ENCODE data around the gene KRTAP10-6. TPM values are rescaled to one million over a fixed set of nuclear protein-coding genes. Genes with fewer than 3 reads are reported as not detected.

The KRTAP10-6 gene
- total RNA-seq, 3 donors from 2014 or later = not detected

DNA sequence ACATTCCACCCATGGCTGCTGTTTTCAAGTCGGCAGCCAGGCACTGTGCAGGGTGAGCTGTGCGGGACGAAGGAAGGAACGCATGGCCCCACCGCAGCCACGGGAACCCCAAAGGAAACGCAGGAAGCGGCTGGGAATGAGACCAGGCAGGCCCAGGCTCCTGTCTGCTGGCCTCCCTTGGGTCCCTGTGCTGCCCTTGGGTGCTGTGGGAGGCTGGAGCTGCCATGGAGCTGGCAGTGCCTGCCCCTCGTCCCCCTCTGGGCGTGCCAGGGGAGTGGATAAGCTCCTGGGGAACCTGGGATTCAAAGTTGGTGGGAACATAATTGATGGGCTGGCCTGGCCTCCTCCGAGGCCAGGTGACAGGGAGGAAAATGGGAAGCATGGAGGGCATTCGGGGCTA lies 24.0 kb downstream of the KRTAP10-6 start:
- Histone ChIP-seq H3K9me3 (no peaks in the 10 kb centered on the region), H3K4me1 (ENCODE audit: low read depth) (no peaks in the 10 kb centered on the region), H3K36me3 (ENCODE audit: low read depth) (no peaks in the 10 kb centered on the region), H3K4me3 (no peak overlapping the region)
- ATAC-seq = no peak
- no peak for TF ChIP-seq CTCF (IDR thresholded peaks at IDR 0.05)
- no peak for DNase-seq
- intact Hi-C loops (cut with DNase I, micrococcal nuclease) = no loop called here

- intact Hi-C loops (cut with DNase I, micrococcal nuclease) = no loop called here
- no peak for TF ChIP-seq CTCF (IDR thresholded peaks at IDR 0.05)
- H3K36me3 ChIP-seq (ENCODE audit: low read depth) = no peaks in the 10 kb centered on the region
- no peak overlapping the region for H3K4me3 ChIP-seq
- no peaks in the 10 kb centered on the region for H3K4me1 ChIP-seq (ENCODE audit: low read depth)
- DNase-seq = no peak
- no peak for ATAC-seq
- no peaks in the 10 kb centered on the region for H3K9me3 ChIP-seq
Observed at GRCh38 chr21:44567481-44568171, 24.7 kb downstream of the KRTAP10-6 start.

- no peak for TF ChIP-seq CTCF (IDR thresholded peaks at IDR 0.05)
- intact Hi-C loops (cut with DNase I, micrococcal nuclease) = no loop called here
- ATAC-seq = no peak
Observed at GRCh38 chr21:44566403-44566802, 25.9 kb downstream of the KRTAP10-6 start.

GRCh38 chr21:44564886-44565598 lies 27.3 kb downstream of the KRTAP10-6 start:
- DNase-seq = no peak
- Histone ChIP-seq H3K9me3 (no peaks in the 10 kb centered on the region), H3K4me1 (ENCODE audit: low read depth) (no peaks in the 10 kb centered on the region), H3K36me3 (ENCODE audit: low read depth) (no peaks in the 10 kb centered on the region), H3K4me3 (no peak overlapping the region)
- ATAC-seq = no peak
- intact Hi-C loops (cut with DNase I, micrococcal nuclease) = no loop called here
- no peak for TF ChIP-seq CTCF (IDR thresholded peaks at IDR 0.05)

More at GRCh38 chr21:44566403-44566802, 25.9 kb downstream of the KRTAP10-6 start:
- H3K4me3 ChIP-seq = no peak overlapping the region
- no peak for DNase-seq
- H3K4me1 ChIP-seq (ENCODE audit: low read depth) = no peaks in the 10 kb centered on the region
- H3K36me3 ChIP-seq (ENCODE audit: low read depth) = no peaks in the 10 kb centered on the region
- no peaks in the 10 kb centered on the region for H3K9me3 ChIP-seq

DNA sequence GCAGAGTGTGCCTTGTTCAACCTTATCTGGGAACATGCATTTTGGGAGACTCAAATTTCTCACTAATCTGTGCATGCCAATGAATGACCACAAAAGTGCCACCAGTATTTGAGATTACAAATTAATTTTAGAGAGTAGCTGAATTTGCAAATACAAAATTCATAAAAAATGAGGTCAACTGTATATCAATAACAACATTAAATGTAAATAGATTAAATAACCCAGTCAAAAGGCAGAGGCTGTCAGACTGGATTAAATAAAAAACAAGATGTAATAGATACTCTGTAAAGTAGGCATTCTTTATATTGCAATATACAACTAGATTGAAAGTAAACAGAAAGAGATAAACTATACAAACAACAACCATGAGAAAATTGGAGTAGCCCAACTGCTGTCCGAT lies 28.2 kb downstream of the KRTAP10-6 start:
- no peaks in the 10 kb centered on the region for H3K4me1 ChIP-seq (ENCODE audit: low read depth)
- H3K9me3 ChIP-seq = no peaks in the 10 kb centered on the region
- no peak for TF ChIP-seq CTCF (IDR thresholded peaks at IDR 0.05)
- DNase-seq = no peak
- no peaks in the 10 kb centered on the region for H3K36me3 ChIP-seq (ENCODE audit: low read depth)
- no peak for ATAC-seq
- intact Hi-C loops (cut with DNase I, micrococcal nuclease) = no loop called here
- no peak overlapping the region for H3K4me3 ChIP-seq

Data from mucosa of descending colon (tissue), 3 donors.